ENCODE data around the gene NAALADL2.

GRCh38 chr3:175029828-175030227 lies 170.7 kb downstream of the NAALADL2 start:
- TF ChIP-seq CTCF (IDR thresholded peaks at IDR 0.05) (no peak), POLR2A (IDR thresholded peaks at IDR 0.05) (no peak)

All from uterus (tissue), 2 donors.